GM21723 (cell line): ENCODE measurements around the gene NLN.
"Not testable (repeated sequence)": the region's sequence is repeated elsewhere in the genome, so short reads cannot be mapped to it uniquely, and the experiment has no call there.

Experiments
- ATAC-seq: cut with Tn5 transposase; IDR thresholded peaks from one replicate; pipeline ENCODE4 v1.9.1; 2021; ENCODE audit warnings: mild to moderate bottlenecking, moderate library complexity; ENCODE audit not compliant: unreplicated experiment

Gene NLN

DNA sequence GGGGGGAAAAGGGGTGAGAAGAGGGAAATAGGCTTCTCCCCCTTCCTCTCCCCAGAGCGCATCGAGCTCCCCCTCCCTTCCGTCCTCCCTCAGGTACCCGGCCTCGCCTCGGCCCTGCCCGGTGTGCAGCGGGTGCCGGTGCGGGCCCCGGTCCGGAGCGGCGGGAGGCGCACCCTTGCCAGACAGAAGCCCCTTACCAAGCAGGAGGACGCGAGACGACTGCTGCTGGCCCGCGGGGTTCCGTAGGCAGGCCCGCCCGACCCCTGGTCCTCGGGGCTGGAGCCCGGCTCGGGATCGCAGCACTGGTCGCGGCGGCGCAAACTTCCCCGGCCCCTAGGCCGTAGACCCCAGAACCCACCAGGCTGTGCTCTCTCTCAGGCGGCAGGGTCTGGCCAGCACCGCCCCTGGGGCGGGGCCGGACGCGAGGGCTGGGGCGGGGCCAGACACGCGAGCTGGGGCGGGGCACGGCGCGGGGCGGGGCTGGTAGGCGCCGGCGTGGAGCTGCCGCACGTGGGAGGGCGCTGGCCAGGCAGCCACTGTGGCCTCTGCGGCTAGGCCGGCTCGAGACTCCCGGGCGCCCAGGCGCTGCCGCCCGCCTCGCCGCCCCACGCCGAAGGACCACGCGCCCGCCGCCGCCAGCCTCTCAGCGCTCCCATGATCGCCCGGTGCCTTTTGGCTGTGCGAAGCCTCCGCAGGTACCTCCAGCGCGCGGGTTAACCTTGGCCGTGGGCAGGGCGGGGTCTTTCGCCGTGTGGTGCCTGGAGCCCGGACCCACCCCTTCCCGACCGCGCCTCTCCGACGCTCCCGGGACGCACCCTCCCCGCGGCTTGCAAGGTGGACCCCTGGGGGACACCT is at the start of gene NLN, which contains the start of gene SGTB:
Gene NLN (plus strand): TSS at position 486 of the 855 bp plus-strand sequence. CDS start 169 bp downstream, at position 655.
Gene SGTB (minus strand): TSS at position 390 of the 855 bp plus-strand sequence. CDS start 1,302 bp downstream, outside the sequence.
- ATAC-seq, result peak; percentile 91

- no peak for ATAC-seq
Measured at GRCh38 chr5:65672796-65673195, 49.2 kb upstream of the NLN start.

DNA sequence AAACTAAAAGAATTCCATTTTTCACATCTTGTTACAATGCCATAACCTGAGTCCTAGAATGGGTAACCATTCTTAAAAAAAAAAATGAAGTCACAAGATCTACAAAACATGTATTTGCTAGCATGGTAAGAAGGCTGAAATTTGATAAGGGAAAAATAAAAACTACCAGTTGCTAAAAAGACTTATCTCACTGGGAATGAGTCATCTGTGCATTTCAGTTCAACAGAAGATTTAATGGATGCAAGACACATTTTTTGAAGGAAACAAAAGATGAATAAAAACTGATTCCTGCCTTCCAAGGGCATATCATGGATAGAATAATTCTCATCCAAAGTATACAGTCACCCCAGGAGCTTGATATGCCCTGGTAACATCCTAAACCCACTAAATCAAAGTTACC is 47.3 kb upstream of the NLN start:
- ATAC-seq, result no peak

DNA sequence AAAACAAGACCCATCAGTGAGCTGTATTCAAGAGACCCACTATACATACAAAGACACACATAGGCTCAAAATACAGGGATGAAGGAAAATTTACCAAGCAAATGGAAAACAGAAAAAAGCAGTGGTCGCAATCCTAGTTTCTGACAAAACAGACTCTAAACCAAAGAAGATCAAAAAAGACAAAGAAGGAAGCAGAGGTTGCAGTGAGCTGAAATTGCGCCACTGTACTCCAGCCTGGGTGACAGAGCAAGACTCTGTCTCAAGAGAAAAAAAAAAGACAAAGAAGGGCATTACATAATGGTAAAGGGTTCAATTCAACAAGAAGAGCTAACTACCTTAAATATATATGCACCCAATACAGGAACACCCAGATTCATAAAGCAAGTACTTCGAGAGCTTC is 45.9 kb upstream of the NLN start:
- ATAC-seq, result not testable (repeated sequence)

DNA sequence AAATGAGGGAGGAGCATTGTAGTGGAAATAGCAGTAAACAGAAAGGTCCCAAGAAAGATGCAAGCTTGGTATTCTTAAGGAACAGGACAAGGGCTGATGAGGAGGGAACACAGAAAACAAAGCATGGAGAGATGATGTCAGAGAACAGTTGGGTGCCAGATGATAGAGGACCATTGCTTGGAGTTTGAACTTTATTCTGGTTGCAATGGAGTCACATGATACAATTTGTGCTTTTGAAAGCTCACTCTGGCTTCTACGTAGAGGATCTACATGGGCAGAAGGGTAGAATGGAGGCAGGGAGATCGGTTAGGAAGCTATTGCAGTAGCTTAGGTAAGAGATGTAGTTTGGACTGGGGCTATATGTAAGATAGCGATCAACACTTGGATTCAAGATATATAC is 39.9 kb upstream of the NLN start:
- ATAC-seq, result no peak

- ATAC-seq, result no peak
Measured at GRCh38 chr5:65693121-65693520, 28.9 kb upstream of the NLN start.

DNA sequence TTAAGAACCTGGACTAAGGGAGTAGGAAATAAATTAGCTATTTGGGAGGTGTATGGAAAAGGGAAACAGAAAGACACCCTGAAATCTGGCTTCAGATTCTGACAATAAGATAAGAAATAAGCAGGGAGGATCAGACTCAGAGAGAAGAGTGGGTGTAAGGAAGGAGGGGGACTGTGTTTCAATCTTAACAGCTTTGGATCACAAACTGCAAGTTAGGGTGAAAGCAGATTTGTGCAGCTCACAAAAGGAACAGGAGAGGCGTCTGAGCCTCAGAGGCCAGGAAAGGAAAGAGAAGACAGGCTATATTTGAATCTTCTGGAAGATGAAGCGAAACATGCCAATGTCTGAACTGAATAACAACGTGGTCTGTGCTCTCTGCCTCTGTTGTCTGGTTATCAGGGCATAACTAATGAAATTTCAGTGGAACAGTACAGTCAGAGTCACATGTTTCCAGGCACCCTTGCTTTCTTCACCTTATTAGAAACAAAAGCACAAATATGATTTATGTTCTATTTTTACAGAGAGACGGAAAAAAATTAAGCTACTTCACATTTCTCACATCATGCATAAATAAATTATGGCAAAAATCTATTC is 26.7 kb upstream of the NLN start:
- ATAC-seq, result no peak

- no peak for ATAC-seq
Measured at GRCh38 chr5:65695896-65696295, 26.1 kb upstream of the NLN start.

- no peak for ATAC-seq
Measured at GRCh38 chr5:65696892-65697291, 25.1 kb upstream of the NLN start.

DNA sequence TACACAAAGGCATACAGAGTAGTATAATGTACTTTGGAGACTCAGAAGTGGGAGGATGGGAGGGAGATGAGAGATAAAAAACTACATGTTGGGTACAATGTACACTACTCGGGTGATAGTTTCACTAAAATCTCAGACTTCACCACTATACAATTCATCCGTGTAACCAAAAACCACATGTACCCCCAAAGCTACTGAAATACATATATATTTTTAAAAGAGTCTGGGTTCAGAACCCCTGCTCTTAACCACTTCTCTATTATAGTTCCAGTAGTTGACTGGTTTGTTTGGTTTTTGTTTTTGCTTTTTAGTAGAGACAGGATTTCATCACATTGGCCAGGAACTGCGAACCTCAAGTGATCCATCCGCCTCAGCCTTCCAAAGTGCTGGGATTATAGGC is 22.7 kb upstream of the NLN start:
- peak; percentile 61 for ATAC-seq

GRCh38 chr5:65702036-65702435 is 20.0 kb upstream of the NLN start:
- ATAC-seq, result no peak

- ATAC-seq, result no peak
Measured at GRCh38 chr5:65704621-65705239, 17.3 kb upstream of the NLN start.

GRCh38 chr5:65707663-65708062 is 14.3 kb upstream of the NLN start:
- no peak for ATAC-seq

DNA sequence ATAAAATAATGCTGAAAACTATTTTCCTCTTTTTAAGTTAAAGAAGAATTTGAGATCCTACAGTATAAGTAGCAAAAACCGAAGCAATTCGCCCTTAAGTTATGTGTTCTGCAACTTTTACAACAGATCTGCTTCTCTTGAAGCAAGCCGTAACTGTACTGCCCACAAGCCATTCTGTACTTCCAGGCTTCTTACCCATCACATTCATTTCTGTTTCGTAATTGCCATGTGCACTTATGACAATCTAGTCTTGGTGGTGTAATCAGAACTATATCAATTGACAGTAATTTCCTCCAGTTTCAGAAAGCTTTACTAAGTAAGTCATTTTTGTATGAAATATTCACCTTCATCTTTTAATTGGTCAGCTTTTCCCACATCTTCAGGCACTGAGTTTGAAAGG is 13.9 kb upstream of the NLN start:
- no peak for ATAC-seq

DNA sequence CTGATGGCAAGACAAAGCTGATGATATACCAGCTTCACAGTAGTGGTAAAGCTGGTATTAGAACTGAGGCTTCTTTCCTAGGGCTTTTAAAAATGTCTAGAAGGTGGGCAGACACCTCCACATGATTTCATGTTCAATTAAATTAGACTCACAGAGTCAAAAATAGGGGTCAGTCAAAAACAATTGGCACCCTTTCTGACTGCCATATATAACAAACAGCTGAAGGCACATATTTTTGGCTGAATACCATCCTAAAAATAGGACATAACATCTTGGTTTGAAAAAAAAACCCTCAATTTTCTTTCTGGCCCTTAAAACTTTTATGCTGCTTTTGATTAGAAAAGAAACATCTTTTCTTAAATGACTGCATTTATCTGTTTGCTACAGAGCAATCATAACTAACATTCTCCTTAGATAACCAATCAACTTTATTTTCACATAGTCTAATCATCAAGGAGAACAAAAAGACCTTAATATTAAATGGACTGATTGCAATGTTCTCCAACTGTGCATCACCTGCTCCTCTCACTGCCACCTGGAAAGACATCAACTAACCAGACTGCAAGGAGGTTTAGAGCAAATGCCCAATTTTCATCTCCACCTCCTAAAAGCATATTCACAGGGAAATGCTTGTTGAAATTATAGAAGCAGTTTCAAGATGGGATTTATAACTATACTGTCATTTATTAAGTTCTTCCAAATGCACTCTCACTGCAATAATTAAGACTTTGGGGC is 3.3 kb upstream of the NLN start:
- ATAC-seq, result no peak

- peak; percentile 28 for ATAC-seq
Measured at GRCh38 chr5:65721050-65721719, 820 bp upstream of the NLN start.

DNA sequence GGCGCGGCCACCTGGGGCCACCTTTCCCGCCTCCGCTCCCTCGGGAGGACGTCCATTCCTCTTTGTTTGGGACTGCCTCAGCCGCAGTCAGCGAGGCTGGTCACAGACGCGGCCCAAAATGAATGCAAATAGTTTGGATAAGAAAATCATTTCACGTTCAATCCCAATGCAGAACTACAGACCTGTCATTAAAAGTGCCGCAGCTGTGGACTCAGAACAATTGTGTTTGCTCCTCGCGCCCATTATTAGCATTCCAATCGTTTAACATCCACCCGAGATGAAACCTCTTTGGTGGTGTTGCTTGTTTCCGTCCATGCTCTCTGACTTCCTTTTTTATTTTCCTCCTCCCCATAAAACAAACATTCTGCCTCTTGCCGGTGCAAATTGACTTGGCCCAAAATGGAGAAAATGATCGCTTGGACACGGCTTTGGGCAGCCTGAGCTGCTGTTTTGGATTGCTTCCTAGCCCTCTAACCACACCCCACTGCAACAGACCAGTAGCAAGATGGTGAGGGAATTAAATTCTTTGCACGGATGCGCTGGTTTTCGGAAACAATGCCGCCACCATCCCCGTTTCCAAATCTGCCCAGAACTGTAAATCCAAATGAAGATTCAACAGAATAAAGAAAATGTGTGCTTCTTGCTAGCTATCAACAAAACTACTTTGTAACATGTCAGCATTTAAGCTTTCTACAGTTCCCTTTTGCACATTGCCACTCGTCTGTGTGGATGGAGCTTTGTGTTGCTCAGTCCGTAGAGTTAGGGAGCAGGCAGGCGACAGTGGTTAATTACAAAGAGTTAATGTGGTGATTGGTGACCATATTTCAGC is 784 bp downstream of the NLN start:
- ATAC-seq, result peak; percentile 7

DNA sequence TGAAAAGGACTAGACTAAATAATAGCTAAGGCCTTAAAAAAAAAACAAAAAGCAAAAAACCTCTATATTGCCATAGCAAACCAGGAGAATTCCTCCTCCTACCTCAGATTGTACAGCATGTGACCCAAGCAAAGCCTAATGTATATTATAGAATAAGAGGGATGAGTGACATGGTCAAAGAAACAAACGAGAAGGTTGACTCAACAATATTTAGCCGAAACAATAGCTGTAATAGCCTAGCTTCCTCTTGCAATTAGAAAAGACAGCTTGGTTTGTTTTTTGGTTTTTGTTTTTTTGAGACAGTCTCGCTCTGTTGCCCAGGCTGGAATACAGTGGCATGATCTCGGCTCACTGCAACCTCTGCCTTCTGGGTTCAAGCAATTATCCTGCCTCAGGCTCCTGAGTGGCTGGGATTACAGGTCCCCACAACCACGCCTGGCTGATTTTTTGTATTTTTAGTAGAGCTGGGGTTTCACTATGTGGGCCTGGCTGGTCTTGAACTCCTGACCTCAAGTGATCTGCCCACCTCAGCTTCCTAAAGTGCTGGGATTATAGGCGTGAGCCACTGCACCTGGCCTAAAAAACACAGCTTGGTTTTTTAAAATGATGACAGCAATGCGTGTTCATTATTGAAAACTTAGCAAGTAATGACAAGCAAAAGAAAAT is 5.6 kb downstream of the NLN start:
- ATAC-seq, result no peak

GRCh38 chr5:65728218-65728617 is 6.2 kb downstream of the NLN start:
- no peak for ATAC-seq
